MM.1S (cell line): ENCODE data around the gene WDFY1.

Source experiments
- CTCF ChIP-seq: fragments of 300-600 bp; sonication (generic); IDR thresholded peaks from 2 replicates; pipeline ENCODE4 v1.5.1; 2016; ENCODE audit warnings: antibody characterized with exemption, low read length, mixed read lengths
- EZH2 ChIP-seq: fragments of 300-600 bp; sonication (generic); optimal IDR thresholded peaks from 2 replicates; pipeline ENCODE3; 2017; ENCODE audit warnings: low read depth, mild to moderate bottlenecking, antibody characterized with exemption, low read length, mixed read lengths
- EZH2phosphoT487 ChIP-seq: fragments of 300-600 bp; sonication (generic); IDR thresholded peaks from 2 replicates; pipeline ENCODE4 v1.6.1; 2018; ENCODE audit warnings: antibody characterized with exemption, low read length

GRCh38 chr2:223929571-223930102, 15.5 kb downstream of the WDFY1 start:
- TF ChIP-seq CTCF, result no peak
- TF ChIP-seq EZH2phosphoT487, result no peak
- no peak for TF ChIP-seq EZH2
